A673 (cell line): ENCODE data around the gene ARHGEF26.

Experiments
- EZH2 ChIP-seq: fragments of 200-600 bp; sonication (generic); IDR thresholded peaks from 2 replicates; pipeline ENCODE4 v1.6.1; 2017; ENCODE audit warnings: borderline replicate concordance, low read depth, mild to moderate bottlenecking, mixed read lengths, antibody characterized with exemption, low read length; ENCODE audit not compliant: poor library complexity, severe bottlenecking
- TF ChIP-seq, protein P1 (sequence below): fragments of 300-800, 200-600 bp; sonication (generic); conservative IDR thresholded peaks from 2 replicates; pipeline ENCODE4 v1.5.1; 2017; ENCODE audit warnings: low read depth, mild to moderate bottlenecking, antibody characterized with exemption, low read length, moderate library complexity, mixed read lengths

DNA sequence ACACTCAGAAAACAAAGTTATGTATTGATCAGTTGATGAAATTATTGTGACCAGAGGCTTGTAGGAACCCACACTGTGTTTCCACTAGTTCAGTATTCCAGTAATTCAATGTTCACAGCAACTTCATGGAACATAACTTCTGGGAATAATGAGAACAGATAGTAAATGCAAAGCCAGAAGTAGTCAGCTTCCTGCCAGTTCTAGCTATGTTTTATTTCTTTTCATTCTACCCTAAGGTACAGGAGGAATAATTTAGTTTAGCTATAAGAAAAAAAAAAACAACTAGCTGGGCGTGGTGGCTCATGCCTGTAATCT lies 48.6 kb downstream of the ARHGEF26 start:
- TF ChIP-seq, protein P1, sequence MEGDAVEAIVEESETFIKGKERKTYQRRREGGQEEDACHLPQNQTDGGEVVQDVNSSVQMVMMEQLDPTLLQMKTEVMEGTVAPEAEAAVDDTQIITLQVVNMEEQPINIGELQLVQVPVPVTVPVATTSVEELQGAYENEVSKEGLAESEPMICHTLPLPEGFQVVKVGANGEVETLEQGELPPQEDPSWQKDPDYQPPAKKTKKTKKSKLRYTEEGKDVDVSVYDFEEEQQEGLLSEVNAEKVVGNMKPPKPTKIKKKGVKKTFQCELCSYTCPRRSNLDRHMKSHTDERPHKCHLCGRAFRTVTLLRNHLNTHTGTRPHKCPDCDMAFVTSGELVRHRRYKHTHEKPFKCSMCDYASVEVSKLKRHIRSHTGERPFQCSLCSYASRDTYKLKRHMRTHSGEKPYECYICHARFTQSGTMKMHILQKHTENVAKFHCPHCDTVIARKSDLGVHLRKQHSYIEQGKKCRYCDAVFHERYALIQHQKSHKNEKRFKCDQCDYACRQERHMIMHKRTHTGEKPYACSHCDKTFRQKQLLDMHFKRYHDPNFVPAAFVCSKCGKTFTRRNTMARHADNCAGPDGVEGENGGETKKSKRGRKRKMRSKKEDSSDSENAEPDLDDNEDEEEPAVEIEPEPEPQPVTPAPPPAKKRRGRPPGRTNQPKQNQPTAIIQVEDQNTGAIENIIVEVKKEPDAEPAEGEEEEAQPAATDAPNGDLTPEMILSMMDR: no peak
- TF ChIP-seq EZH2: no peak
